Urothelium cell line (cell line): Measurements from ENCODE around the gene PCDHGB1.
A peak's percentile ranks its signal among the peaks of the same experiment; 100 is the strongest.
"Not testable (repeated sequence)": the region's sequence is repeated elsewhere in the genome, so short reads cannot be mapped to it uniquely, and the experiment has no call there.

Source experiments
- DNase-seq: peaks from one replicate; pipeline ENCODE4 v3.0.0; 2011; ENCODE audit warnings: low spot score, mixed read lengths
- FAIRE-seq: peaks from 2 replicates; lab custom pipeline; 2011; peaks lifted over from hg19 to GRCh38; lab: Jason Lieb, UNC

The PCDHGB1 gene

DNA sequence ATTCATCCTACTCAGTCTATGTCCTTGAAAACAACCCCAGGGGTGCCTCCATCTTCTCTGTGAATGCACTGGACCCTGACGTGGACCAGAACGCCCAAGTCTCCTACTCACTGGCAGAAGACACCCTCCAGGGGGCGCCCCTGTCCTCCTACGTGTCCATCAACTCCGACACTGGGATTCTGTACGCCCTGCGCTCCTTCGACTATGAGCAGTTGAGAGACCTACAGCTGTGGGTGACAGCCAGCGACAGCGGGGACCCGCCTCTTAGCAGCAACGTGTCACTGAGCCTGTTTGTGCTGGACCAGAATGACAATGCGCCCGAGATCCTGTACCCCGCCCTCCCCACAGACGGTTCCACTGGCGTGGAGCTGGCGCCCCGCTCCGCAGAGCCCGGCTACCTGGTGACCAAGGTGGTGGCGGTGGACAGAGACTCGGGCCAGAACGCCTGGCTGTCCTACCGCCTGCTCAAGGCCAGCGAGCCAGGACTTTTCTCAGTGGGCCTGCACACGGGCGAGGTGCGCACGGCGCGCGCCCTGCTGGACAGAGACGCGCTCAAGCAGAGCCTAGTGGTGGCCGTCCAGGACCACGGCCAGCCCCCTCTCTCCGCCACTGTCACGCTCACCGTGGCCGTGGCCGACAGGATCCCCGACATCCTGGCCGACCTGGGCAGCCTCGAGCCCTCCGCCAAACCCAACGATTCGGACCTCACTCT lies 25.7 kb downstream of the PCDHGB1 start:
- DNase-seq, FAIRE-seq: not testable (repeated sequence)

DNA sequence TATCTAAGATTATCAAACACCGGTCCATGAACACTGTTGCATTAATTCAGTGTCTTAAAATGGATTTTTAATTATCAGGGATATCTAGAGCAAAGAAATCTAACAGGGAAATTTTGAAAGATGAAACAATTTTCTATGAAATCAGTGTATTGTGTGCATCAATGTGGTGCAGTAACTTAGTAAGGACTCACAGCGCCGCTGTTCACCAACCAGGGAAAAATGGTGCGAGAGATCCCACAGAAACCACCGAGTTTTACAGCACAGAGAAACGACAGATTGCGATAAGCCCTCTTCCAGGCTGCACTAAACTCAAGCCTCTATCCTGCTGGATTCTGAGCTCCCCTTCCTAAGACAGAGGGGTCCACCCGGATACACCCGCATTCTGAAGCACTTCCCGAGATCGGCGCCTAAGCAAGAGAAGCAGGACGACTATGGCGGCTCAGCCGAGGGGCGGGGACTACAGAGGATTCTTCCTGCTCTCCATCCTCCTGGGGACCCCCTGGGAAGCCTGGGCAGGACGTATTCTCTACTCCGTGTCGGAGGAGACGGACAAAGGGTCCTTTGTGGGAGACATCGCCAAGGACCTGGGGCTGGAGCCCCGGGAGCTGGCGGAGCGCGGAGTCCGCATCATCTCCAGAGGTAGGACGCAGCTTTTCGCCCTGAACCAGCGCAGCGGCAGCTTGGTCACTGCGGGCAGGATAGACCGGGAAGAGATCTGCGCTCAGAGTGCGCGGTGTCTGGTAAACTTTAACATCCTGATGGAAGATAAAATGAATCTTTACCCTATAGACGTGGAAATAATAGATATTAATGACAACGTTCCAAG lies 32.8 kb downstream of the PCDHGB1 start, which contains the start of gene PCDHGA7:
Gene PCDHGA7, plus strand, starts transcription at position 274 of the 826 bp plus-strand sequence. Its CDS starts 158 bp downstream, at position 432.
- DNase-seq, result no peak
- no peak for FAIRE-seq

DNA sequence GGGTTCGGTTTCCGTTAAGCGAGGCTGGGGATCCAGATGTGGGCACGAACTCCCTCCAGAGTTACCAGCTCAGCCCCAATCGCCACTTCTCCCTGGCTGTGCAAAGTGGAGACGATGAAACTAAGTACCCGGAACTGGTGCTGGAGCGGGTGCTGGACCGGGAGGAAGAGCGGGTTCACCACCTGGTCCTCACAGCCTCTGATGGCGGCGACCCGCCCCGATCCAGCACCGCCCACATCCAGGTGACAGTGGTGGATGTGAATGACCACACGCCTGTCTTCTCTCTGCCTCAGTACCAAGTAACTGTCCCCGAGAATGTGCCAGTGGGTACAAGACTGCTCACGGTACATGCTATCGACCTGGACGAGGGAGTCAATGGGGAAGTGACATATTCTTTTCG lies 33.4 kb downstream of the PCDHGB1 start:
- DNase-seq (no peak), FAIRE-seq (no peak)

DNA sequence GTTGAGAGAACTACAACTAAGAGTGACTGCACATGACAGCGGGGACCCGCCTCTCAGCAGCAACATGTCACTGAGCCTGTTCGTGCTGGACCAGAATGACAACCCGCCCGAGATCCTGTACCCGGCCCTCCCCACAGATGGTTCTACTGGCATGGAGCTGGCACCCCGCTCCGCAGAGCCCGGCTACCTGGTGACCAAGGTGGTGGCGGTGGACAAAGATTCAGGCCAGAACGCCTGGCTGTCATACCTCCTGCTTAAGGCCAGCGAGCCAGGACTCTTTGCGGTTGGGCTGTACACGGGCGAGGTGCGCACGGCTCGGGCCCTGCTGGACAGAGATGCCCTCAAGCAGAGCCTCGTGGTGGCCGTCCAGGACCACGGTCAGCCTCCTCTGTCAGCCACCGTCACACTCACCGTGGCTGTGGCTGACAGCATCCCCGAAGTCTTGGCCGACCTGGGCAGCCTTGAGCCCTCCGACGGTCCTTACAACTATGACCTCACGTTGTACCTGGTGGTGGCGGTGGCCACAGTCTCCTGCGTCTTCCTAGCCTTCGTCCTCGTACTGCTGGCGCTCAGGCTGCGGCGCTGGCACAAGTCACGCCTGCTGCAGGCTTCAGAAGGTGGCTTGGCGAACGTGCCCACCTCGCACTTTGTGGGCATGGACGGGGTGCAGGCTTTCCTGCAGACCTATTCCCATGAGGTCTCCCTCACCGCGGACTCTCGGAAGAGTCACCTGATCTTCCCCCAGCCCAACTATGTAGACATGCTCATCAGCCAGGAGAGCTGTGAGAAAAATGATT lies 34.8 kb downstream of the PCDHGB1 start:
- no peak for FAIRE-seq
- DNase-seq, result no peak

DNA sequence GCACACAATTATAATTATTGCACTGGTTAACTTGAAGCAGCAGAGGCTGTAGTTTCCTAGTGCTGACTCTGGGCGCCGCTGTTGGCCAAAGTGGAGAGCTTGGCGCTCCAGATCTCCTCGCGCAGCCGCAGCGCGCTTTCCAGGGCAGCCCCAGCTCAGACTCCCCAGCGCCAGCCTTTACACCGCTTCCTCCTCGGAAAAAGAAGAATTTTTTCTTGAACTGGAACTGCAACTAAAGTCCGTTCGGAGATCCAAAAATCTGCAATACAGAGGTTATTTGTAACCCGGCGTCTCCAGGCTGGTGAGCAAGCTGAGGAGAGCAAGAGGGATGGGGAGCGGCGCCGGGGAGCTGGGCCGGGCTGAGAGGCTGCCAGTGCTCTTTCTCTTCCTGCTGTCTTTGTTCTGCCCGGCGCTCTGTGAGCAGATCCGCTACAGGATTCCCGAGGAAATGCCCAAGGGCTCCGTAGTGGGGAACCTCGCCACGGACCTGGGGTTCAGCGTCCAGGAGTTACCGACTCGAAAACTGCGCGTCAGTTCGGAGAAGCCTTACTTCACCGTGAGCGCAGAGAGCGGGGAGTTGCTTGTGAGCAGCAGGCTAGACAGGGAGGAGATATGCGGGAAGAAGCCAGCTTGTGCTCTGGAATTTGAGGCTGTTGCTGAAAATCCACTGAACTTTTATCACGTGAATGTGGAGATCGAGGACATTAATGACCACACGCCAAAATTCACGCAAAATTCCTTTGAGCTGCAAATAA lies 37.8 kb downstream of the PCDHGB1 start, which contains the start of gene PCDHGB4:
Gene PCDHGB4, plus strand, starts transcription at position 142 of the 755 bp plus-strand sequence. Its CDS starts 187 bp downstream, at position 329.
- FAIRE-seq (peak; percentile 20), DNase-seq (peak; percentile 14)

DNA sequence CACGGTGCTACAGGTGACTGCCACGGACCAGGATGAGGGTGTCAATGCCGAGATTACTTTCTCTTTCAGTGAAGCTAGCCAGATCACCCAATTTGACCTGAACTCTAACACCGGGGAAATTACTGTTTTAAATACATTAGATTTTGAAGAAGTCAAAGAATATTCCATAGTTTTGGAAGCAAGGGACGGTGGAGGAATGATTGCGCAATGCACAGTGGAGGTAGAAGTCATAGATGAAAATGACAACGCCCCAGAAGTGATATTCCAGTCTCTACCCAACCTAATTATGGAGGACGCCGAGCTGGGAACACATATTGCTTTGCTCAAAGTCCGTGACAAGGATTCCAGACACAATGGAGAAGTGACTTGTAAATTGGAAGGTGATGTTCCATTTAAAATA lies 38.8 kb downstream of the PCDHGB1 start:
- no peak for FAIRE-seq
- no peak for DNase-seq

DNA sequence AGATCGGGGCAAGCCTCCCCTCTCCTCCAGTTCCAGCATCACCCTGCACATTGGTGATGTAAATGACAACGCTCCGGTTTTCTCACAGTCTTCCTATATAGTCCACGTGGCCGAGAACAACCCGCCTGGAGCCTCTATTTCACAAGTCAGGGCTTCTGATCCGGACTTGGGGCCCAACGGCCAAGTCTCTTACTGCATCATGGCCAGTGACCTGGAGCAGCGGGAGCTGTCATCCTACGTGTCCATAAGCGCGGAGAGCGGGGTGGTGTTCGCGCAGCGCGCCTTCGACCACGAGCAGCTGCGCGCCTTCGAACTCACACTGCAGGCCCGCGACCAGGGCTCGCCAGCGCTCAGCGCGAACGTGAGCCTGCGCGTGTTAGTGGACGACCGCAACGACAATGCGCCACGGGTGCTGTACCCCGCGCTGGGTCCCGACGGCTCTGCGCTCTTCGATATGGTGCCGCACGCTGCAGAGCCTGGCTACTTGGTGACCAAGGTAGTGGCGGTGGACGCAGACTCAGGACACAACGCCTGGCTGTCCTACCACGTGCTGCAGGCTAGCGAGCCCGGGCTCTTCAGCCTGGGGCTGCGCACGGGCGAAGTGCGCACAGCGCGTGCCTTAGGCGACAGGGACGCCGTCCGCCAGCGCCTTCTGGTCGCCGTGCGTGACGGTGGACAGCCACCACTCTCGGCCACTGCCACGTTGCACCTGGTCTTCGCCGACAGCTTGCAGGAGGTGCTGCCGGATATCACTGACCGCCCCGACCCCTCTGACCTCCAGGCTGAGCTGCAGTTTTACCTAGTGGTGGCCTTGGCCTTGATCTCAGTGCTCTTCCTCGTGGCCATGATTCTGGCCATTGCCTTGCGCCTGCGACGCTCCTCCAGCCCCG lies 39.5 kb downstream of the PCDHGB1 start:
- no peak for DNase-seq
- FAIRE-seq, result no peak

DNA sequence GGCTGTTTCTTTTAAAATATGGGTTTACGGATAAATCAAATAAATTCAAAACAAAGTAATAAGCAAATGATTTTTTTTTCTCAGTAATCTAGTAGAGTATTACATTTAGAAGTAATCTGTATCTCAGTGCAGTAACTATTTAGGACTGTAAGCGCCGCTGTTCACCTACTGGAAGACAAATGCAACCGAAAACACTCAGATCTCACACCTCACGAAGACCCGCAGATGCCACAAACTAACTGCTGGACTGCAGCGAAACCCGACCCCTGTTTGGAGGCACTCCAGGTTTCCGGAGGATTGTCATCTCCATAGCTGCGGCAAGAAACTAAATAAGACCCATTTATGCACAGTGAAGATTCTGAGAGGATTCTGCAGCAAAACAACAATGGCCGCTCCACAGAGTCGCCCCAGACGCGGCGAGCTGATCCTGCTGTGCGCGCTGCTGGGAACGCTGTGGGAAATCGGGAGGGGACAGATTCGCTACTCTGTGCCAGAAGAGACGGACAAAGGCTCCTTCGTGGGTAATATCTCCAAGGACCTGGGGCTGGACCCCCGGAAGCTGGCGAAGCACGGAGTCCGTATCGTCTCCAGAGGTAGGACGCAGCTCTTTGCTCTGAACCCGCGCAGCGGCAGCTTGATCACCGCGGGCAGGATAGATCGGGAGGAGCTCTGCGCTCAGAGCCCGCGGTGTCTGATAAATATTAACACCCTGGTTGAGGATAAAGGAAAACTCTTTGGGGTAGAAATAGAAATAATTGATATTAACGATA lies 42.7 kb downstream of the PCDHGB1 start, which contains the start of gene PCDHGA8:
Gene PCDHGA8, plus strand, starts transcription at position 205 of the 770 bp plus-strand sequence. Its CDS starts 181 bp downstream, at position 386.
- DNase-seq (no peak), FAIRE-seq (no peak)

DNA sequence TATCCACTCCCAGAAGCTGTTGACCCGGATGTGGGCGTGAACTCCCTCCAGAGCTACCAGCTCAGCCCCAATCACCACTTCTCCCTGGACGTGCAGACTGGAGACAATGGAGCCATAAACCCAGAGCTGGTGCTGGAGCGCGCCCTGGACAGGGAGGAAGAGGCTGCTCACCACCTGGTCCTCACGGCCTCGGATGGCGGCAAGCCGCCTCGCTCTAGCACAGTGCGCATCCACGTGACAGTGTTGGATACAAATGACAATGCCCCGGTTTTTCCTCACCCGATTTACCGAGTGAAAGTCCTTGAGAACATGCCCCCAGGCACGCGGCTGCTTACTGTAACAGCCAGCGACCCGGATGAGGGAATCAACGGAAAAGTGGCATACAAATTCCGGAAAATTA lies 43.4 kb downstream of the PCDHGB1 start:
- DNase-seq (no peak), FAIRE-seq (no peak)

DNA sequence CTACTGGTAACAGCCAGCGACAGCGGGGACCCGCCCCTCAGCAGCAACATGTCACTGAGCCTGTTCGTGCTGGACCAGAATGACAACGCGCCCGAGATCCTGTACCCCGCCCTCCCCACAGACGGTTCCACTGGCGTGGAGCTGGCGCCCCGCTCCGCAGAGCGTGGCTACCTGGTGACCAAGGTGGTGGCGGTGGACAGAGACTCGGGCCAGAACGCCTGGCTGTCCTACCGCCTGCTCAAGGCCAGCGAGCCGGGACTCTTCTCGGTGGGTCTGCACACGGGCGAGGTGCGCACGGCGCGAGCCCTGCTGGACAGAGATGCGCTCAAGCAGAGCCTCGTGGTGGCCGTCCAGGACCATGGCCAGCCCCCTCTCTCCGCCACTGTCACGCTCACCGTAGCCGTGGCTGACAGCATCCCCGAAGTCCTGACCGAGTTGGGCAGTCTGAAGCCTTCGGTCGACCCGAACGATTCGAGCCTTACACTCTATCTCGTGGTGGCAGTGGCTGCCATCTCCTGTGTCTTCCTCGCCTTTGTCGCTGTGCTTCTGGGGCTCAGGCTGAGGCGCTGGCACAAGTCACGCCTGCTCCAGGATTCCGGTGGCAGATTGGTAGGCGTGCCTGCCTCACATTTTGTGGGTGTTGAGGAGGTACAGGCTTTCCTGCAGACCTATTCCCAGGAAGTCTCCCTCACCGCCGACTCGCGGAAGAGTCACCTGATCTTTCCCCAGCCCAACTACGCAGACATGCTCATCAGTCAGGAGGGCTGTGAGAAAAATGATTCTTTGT lies 44.7 kb downstream of the PCDHGB1 start:
- DNase-seq, FAIRE-seq: not testable (repeated sequence)

DNA sequence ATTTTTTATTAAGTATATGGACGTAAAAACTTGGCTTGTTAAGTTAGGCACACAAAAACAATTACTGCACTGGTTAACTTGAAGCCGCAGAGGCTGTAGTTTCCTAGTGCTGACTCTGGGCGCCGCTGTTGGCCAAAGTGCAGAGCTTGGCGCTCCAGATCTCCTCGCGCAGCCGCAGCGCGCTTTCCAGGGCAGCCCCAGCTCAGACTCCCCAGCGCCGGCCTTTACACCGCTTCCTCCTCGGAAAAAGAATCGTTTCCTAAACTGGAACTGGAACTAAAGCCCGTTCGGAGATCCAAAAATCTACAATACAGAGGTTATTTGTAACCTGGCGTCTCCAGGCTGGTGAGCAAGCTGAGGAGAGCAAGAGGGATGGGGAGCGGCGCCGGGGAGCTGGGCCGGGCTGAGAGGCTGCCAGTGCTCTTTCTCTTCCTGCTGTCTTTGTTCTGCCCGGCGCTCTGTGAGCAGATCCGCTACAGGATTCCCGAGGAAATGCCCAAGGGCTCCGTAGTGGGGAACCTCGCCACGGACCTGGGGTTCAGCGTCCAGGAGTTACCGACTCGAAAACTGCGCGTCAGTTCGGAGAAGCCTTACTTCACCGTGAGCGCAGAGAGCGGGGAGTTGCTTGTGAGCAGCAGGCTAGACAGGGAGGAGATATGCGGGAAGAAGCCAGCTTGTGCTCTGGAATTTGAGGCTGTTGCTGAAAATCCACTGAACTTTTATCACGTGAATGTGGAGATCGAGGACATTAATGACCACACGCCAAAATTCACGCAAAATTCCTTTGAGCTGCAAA lies 48.1 kb downstream of the PCDHGB1 start, which contains the start of gene PCDHGB5:
Gene PCDHGB5, plus strand, starts transcription at position 192 of the 796 bp plus-strand sequence. Its CDS starts 181 bp downstream, at position 373.
- peak; percentile 12 for DNase-seq
- not testable (repeated sequence) for FAIRE-seq

DNA sequence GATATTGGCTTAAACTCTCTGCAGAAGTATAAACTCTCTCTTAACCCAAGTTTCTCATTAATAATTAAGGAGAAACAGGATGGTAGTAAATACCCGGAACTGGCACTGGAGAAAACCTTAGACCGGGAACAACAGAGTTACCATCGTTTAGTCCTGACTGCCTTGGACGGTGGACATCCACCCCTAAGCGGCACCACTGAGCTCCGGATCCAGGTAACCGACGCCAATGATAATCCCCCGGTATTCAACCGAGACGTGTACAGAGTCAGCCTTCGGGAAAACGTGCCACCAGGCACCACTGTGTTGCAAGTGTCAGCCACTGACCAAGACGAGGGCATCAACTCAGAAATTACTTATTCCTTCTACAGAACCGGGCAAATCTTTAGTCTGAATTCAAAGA lies 48.7 kb downstream of the PCDHGB1 start:
- no peak for FAIRE-seq
- no peak for DNase-seq

DNA sequence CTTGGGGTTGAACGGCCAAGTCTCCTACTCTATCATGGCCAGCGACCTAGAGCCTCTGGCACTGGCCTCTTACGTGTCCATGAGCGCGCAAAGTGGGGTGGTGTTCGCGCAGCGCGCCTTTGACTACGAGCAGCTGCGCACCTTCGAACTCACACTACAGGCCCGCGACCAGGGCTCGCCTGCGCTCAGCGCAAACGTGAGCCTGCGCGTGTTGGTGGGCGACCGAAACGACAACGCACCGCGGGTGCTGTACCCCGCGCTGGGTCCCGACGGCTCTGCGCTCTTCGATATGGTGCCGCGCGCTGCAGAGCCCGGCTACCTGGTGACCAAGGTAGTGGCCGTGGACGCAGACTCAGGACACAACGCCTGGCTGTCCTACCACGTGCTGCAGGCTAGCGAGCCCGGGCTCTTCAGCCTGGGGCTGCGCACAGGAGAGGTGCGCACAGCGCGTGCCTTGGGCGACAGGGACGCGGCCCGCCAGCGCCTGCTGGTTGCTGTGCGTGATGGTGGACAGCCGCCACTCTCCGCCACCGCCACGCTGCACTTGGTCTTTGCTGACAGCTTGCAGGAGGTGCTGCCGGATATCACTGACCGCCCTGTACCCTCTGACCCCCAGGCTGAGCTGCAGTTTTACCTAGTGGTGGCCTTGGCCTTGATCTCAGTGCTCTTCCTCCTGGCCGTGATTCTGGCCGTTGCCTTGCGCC lies 49.8 kb downstream of the PCDHGB1 start:
- no peak for FAIRE-seq
- DNase-seq, result no peak
